ENCODE results near the gene CABCOCO1.

The CABCOCO1 gene

DNA sequence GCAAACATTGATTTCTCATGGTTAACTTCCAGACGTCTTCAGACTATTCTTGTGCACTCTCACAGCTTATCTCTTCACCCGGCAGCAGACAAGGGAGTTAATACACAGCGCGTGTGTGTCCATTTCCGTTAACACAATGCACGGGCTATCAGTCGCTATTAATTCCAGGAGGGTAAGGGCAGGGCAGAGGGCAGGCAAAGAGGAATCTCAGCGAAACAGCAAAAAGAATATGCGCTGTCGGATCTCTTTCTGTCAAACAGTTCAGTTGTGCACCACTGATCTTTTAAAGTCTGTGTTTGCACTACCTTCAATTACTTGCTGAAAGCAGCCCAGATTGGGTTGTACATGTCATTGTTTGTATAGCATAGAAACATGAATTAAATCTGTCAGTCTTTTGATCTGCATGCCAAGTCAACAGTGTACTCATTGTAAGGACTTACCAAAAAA lies 41.1 kb upstream of the CABCOCO1 start:
- TF ChIP-seq CTCF (IDR thresholded peaks at IDR 0.05; ENCODE audit: low read depth, low read length), result no peak
- DNase-seq (ENCODE audit: extremely low read depth, low read depth), result no peak

- no peak for DNase-seq (ENCODE audit: extremely low read depth, low read depth)
- TF ChIP-seq CTCF (IDR thresholded peaks at IDR 0.05; ENCODE audit: low read depth, low read length), result no peak
Observed at GRCh38 chr10:61623161-61623560, 39.6 kb upstream of the CABCOCO1 start.

GRCh38 chr10:61626209-61626608 lies 36.5 kb upstream of the CABCOCO1 start:
- no peak for TF ChIP-seq CTCF (IDR thresholded peaks at IDR 0.05; ENCODE audit: low read depth, low read length)
- no peak for DNase-seq (ENCODE audit: extremely low read depth, low read depth)

GRCh38 chr10:61627266-61627665 lies 35.5 kb upstream of the CABCOCO1 start:
- no peak for TF ChIP-seq CTCF (IDR thresholded peaks at IDR 0.05; ENCODE audit: low read depth, low read length)
- DNase-seq (ENCODE audit: extremely low read depth, low read depth), result no peak

DNA sequence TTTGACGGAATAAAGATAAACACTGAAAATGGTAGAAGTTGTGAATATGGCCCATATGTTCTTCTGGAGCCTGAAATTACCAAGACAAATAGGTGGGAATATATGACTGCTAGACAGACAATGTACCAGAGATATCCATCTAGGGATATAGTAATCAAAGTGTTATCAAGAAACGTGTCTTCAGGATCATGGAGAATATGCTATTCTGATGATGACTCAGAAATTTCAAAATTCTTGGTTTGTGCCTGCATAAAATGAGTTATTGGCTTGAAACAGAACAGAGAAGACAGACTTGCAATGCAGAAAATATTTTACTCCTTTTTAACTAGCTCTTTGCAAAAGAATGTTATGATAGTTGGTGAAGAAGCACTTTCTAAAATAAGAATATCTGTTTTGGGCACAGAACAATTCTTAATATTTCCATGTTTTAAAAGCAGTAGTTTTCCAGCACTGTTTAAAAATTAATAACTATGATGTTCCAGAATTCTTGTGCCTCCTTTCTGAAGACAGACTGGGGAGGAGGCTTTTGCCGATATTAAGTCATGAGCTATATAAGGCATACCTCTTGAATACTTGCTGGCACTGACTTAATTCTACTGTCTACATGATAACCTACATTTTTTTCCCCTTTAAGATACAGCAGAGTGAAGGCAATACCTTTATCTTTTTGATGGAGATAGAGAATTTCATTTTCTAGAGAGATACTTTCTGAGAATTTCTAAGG lies 34.4 kb upstream of the CABCOCO1 start:
- DNase-seq (ENCODE audit: extremely low read depth, low read depth), result peak; percentile 18
- no peak for TF ChIP-seq CTCF (IDR thresholded peaks at IDR 0.05; ENCODE audit: low read depth, low read length)

DNA sequence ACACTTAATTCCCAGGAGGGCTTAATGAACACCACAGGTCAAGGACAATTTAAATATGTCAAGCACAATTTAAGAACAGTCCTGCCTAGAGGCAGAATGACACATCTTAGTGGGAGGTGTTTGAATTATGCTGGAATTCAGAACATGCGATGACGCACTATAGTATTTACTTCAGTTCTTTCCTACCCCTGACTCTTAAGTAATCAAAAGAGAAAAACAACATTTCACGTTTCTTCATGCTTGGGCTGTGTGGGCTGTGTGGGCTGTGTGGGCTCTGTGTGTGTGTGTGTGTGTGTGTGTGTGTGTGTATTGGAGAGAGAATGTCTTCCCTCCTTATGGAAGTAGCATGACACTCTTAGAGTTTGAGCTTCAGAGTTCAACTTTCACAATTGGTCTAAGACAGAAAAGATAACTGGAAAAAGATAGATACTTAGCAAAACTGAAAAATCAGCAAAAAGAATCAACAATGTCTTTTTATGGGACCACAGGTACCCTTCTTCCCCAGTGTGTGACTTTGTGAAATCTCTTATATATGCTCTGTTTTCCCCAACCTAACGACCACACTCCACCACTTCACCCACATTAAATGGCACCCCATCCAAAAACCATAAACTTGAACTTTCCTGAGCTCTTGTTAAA lies 33.7 kb upstream of the CABCOCO1 start:
- peak; percentile 89 for DNase-seq (ENCODE audit: extremely low read depth, low read depth)
- TF ChIP-seq CTCF (IDR thresholded peaks at IDR 0.05; ENCODE audit: low read depth, low read length), result no peak

DNA sequence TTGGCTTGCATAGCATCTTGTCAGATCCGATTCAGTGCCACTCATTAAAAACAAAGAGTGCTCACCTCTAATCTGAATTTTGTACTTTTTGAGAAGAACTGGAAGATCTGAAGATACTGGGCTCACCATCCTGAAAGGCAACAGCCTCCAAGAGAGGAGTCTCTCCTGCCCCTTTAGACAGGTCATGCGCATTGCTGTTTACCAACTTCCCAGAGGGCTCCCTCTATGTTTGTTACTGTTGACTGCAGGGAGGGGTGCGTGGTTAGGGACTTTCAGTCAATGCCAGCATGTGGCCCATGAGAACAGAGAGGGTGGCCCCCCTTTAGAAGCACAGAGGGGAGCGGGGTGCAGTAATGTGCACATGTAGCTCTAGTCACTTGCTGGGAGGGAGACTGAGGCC lies 33.2 kb upstream of the CABCOCO1 start:
- TF ChIP-seq CTCF (IDR thresholded peaks at IDR 0.05; ENCODE audit: low read depth, low read length), result no peak
- DNase-seq (ENCODE audit: extremely low read depth, low read depth), result no peak

Measured in AG09319 (cell line).